HCT116 (cell line): Measurements from ENCODE around the gene ACTG1. TPM values are rescaled to one million over a fixed set of nuclear protein-coding genes. Genes with fewer than 3 reads are reported as not detected.

Experiments
- ATAC-seq: fragments of 200-7000 bp; cut with Tn5 transposase; 2 replicates; pipeline ENCODE4 v1.9.1; 2020; ENCODE audit warnings: mild to moderate bottlenecking, moderate library complexity
- BruUV-seq: library from RNA; stranded (reverse); fragments of 400-500 nt; replicated peaks from 2 replicates; lab custom pipeline; 2021; lab: Mats Ljungman, UMichigan
- CTCF ChIA-PET: fragments of 300-600 bp; sonication (Branson Sonifier 250); formaldehyde crosslinking; loops from one replicate; lab custom pipeline; 2021; ENCODE audit warnings: antibody characterized with exemption; lab: Charles Lee
- POLR2A ChIA-PET: fragments of 300-600, 350-600 bp; sonication (Branson Sonifier 250); formaldehyde crosslinking; loops from one replicate; lab custom pipeline; 2021; ENCODE audit warnings: antibody characterized with exemption; lab: Charles Lee
- RAD21 ChIA-PET, 2 experiments: fragments of 300-600 bp; sonication (Branson Sonifier 250); formaldehyde crosslinking; loops; one replicate each; lab custom pipeline; 2023; ENCODE audit warnings: low total read pairs in 2 of 2; ENCODE audit not compliant: uncharacterized antibody in 2 of 2, unreplicated experiment in 2 of 2, low non-redundant PET in 1 of 2; lab: Charles Lee
- DNase-seq: peaks from one replicate; pipeline ENCODE4 v3.0.0-alpha.2; 2010; ENCODE audit warnings: low read depth, low spot score
- H2AFZ ChIP-seq: fragments of 200-600 bp; shearing (Covaris generic), sonication (generic); 2 replicates; pipeline ENCODE4 v1.6.1; 2017; ENCODE audit warnings: low read depth, mixed run types, mixed read lengths, antibody characterized with exemption, low read length; ENCODE audit not compliant: poor library complexity, severe bottlenecking
- H3K27ac ChIP-seq: 2 replicates; pipeline ENCODE4 v1.5.1; 2012; ENCODE audit warnings: low read depth, low read length
- H3K27me3 ChIP-seq: fragments of 200-600 bp; sonication (generic); 2 replicates; pipeline ENCODE4 v1.6.1; 2016; ENCODE audit warnings: mixed run types, low read length, mixed read lengths; ENCODE audit not compliant: insufficient read depth
- H3K36me3 ChIP-seq, 2 experiments: fragments of 200-500 bp in 1 of 2; fragments of 200-600 bp in 1 of 2; sonication (Bioruptor generic) in 1 of 2; sonication (generic) in 1 of 2; 2 replicates each; pipeline versions ENCODE4 v1.5.1 to v1.6.1; 2014 to 2016; ENCODE audit warnings: low read length in 2 of 2, inconsistent platforms in 1 of 2, mixed read lengths in 1 of 2, mixed run types in 1 of 2; ENCODE audit not compliant: insufficient read depth in 2 of 2, control insufficient read depth in 1 of 2
- H3K4me1 ChIP-seq, 2 experiments: fragments of 200-600 bp in 1 of 2; sonication (generic) in 1 of 2; 2 replicates each; pipeline versions ENCODE4 v1.5.1 to v1.6.1; 2012 to 2017; ENCODE audit warnings: low read length in 2 of 2, inconsistent platforms in 1 of 2, mild to moderate bottlenecking in 1 of 2, mixed read lengths in 1 of 2, mixed run types in 1 of 2, moderate library complexity in 1 of 2; ENCODE audit not compliant: insufficient read depth in 2 of 2, control insufficient read depth in 1 of 2
- H3K4me2 ChIP-seq: fragments of 200-600 bp; sonication (generic); 2 replicates; pipeline ENCODE4 v1.6.1; 2017; ENCODE audit warnings: mixed run types, low read length, mixed read lengths
- H3K4me3 ChIP-seq, 2 experiments: fragments of 200-600 bp in 1 of 2; sonication (generic) in 1 of 2; replicated peaks in 1 of 2; 2 replicates each; pipeline ENCODE4 v1.5.1; 2011 to 2016; ENCODE audit warnings: low read length in 2 of 2, control low read depth in 1 of 2, low read depth in 1 of 2, mild to moderate bottlenecking in 1 of 2, mixed read lengths in 1 of 2, mixed run types in 1 of 2
- H3K79me2 ChIP-seq: fragments of 200-600 bp; sonication (generic); 2 replicates; pipeline ENCODE4 v1.6.1; 2017; ENCODE audit warnings: mild to moderate bottlenecking, mixed run types, low read length, moderate library complexity, mixed read lengths; ENCODE audit not compliant: insufficient read depth
- H3K9ac ChIP-seq: fragments of 200-600 bp; sonication (generic); 2 replicates; pipeline ENCODE4 v1.6.1; 2016; ENCODE audit warnings: low read length, mixed read lengths
- H3K9me2 ChIP-seq: fragments of 200-600 bp; sonication (generic), shearing (Covaris generic); 2 replicates; pipeline ENCODE4 v1.6.1; 2017; ENCODE audit warnings: mixed run types, mild to moderate bottlenecking, moderate library complexity; ENCODE audit not compliant: insufficient read depth
- H3K9me3 ChIP-seq, 2 experiments: fragments of 200-500 bp in 1 of 2; fragments of 200-600 bp in 1 of 2; sonication (Bioruptor generic) in 1 of 2; sonication (generic) in 1 of 2; 2 replicates each; pipeline ENCODE4 v1.6.1; 2014 to 2017; ENCODE audit warnings: low read length in 2 of 2, mixed read lengths in 2 of 2, inconsistent platforms in 1 of 2, low read depth in 1 of 2, mild to moderate bottlenecking in 1 of 2, mixed run types in 1 of 2, moderate library complexity in 1 of 2; ENCODE audit not compliant: control insufficient read depth in 1 of 2, insufficient read depth in 1 of 2
- H4K20me1 ChIP-seq: fragments of 200-600 bp; sonication (generic), shearing (Covaris generic); 2 replicates; pipeline ENCODE4 v1.6.1; 2017; ENCODE audit warnings: mixed run types, mild to moderate bottlenecking, moderate library complexity; ENCODE audit not compliant: insufficient read depth
- CEBPB ChIP-seq: IDR thresholded peaks from 2 replicates; pipeline ENCODE4 v1.6.1; 2012; ENCODE audit warnings: low read depth
- EGR1 ChIP-seq: IDR thresholded peaks from 2 replicates; pipeline ENCODE4 v1.6.1; 2012; ENCODE audit warnings: low read depth
- ELF1 ChIP-seq: IDR thresholded peaks from 2 replicates; pipeline ENCODE4 v1.6.1; 2012; ENCODE audit warnings: low read depth, borderline replicate concordance
- EZH2 ChIP-seq: fragments of 200-600 bp; sonication (generic); IDR thresholded peaks from 2 replicates; pipeline ENCODE4 v1.6.1; 2017; ENCODE audit warnings: antibody characterized with exemption, mixed run types
- POLR2A ChIP-seq: IDR thresholded peaks from 2 replicates; pipeline ENCODE4 v1.7.0; 2011; ENCODE audit warnings: borderline replicate concordance; ENCODE audit not compliant: insufficient read depth, insufficient read length; ENCODE audit errors: extremely low read depth
- POLR2AphosphoS5 ChIP-seq: IDR thresholded peaks from 2 replicates; pipeline ENCODE4 v1.6.1; 2011; ENCODE audit warnings: mild to moderate bottlenecking, low read depth, low read length, moderate library complexity
- RAD21 ChIP-seq: IDR thresholded peaks from 2 replicates; pipeline ENCODE4 v1.6.1; 2012; ENCODE audit warnings: low read depth, mild to moderate bottlenecking
- REST ChIP-seq: IDR thresholded peaks from 2 replicates; pipeline ENCODE4 v1.6.1; 2012; ENCODE audit warnings: low read depth
- SIN3A ChIP-seq: IDR thresholded peaks from 2 replicates; pipeline ENCODE4 v1.6.1; 2012; ENCODE audit warnings: low read depth
- SP1 ChIP-seq: IDR thresholded peaks from 2 replicates; pipeline ENCODE4 v1.6.1; 2012; ENCODE audit warnings: low read depth
- ZFX ChIP-seq: fragments of 450-650 bp; IDR thresholded peaks from 2 replicates; pipeline ENCODE4 v1.6.1; 2017
- intact Hi-C: fragments of 100-400 bp; cut with micrococcal nuclease; formaldehyde crosslinking; loops from 2 replicates; pipeline ENCODE4 v1.10.0; 2022
- total RNA-seq: library from RNA; stranded (reverse); gene quantifications from one replicate; pipeline ENCODE4 v1.2.1, GENCODE V29; 2021; ENCODE audit not compliant: unreplicated experiment
- TF ChIP-seq, protein P1 (sequence below), 3 experiments: fragments of 200-600 bp in 1 of 3; sonication (generic) in 1 of 3; IDR thresholded peaks in 2 of 3; conservative IDR thresholded peaks in 1 of 3; 2 replicates each; pipeline ENCODE4 v1.5.1; 2012 to 2017; ENCODE audit warnings: low read depth in 2 of 3, low read length in 2 of 3, antibody characterized with exemption in 1 of 3, borderline replicate concordance in 1 of 3, control low read depth in 1 of 3, mild to moderate bottlenecking in 1 of 3, mixed read lengths in 1 of 3, mixed run types in 1 of 3, moderate library complexity in 1 of 3; ENCODE audit not compliant: insufficient read depth in 1 of 3
- TF ChIP-seq, protein P2 (sequence below): IDR thresholded peaks from 2 replicates; pipeline ENCODE4 v1.6.1; 2012
- TF ChIP-seq, protein P3 (sequence below): IDR thresholded peaks from 2 replicates; pipeline ENCODE4 v1.6.1; 2012

The ACTG1 gene
- total RNA-seq, 1 experiment from 2014 or later = 6,223 TPM

DNA sequence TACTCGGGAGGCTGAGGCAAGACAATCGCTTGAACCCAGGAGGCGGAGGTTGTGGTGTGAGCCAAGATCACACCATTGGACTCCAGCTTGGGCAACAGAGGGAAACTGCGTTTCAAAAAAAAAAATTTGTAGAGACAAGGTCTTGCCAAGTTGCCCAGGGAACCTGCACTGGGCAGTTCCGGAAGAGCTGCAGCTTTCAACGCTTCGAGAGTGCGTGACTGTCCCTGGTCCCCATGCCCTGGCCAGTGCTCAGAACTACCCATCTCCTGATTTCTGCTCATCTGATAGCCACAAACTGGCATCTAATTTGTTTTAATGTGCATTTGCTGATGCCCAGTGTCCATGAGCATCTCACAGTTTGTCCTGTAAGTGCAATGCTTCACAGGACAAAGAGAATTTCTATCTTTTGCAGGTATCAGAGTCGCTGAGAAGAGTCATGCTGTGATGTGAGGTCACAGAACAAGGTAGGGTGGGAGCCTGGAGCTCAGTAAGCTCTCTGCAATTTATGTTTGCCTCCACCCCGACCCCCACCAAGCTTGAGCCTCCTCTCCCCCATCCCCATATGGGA, 3.9 kb downstream of the ACTG1 start:
- no peak overlapping the region for H3K4me3 ChIP-seq

GRCh38 chr17:81503619-81504018, 9.0 kb downstream of the ACTG1 start:
- H3K9me2 ChIP-seq = no peaks in the 10 kb centered on the region
- intact Hi-C loops = no loop called here
- H3K79me2 ChIP-seq = no peaks in the 10 kb centered on the region
- no peak overlapping the region for H3K9ac ChIP-seq
- H3K36me3 ChIP-seq = no peaks in the 10 kb centered on the region
- ATAC-seq = no peak
- H3K4me3 ChIP-seq = no peak overlapping the region
- TF ChIP-seq ZFX (no peak), CEBPB (no peak), ELF1 (no peak), RAD21 (no peak), POLR2A (no peak), EGR1 (no peak), REST (no peak), POLR2AphosphoS5 (no peak), EZH2 (no peak)
- TF ChIP-seq, protein P1, sequence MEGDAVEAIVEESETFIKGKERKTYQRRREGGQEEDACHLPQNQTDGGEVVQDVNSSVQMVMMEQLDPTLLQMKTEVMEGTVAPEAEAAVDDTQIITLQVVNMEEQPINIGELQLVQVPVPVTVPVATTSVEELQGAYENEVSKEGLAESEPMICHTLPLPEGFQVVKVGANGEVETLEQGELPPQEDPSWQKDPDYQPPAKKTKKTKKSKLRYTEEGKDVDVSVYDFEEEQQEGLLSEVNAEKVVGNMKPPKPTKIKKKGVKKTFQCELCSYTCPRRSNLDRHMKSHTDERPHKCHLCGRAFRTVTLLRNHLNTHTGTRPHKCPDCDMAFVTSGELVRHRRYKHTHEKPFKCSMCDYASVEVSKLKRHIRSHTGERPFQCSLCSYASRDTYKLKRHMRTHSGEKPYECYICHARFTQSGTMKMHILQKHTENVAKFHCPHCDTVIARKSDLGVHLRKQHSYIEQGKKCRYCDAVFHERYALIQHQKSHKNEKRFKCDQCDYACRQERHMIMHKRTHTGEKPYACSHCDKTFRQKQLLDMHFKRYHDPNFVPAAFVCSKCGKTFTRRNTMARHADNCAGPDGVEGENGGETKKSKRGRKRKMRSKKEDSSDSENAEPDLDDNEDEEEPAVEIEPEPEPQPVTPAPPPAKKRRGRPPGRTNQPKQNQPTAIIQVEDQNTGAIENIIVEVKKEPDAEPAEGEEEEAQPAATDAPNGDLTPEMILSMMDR (IDR thresholded peaks at IDR 0.05 in 2 of 3, conservative IDR thresholded peaks at IDR 0.05 in 1 of 3; ENCODE audit: borderline replicate concordance in 1 of 3, insufficient read depth in 1 of 3, low read depth in 2 of 3, low read length in 2 of 3) = no peak
- TF ChIP-seq, protein P2, sequence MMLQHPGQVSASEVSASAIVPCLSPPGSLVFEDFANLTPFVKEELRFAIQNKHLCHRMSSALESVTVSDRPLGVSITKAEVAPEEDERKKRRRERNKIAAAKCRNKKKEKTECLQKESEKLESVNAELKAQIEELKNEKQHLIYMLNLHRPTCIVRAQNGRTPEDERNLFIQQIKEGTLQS = no peak
- TF ChIP-seq, all 23 proteins: peak for 0
- Histone ChIP-seq H3K4me1 (peaks cover 0 to 12% of the 10 kb centered on the region in 2 experiments; a peak in 1 of 4 replicates), H4K20me1 (no peaks in the 10 kb centered on the region), H3K9me3 (no peaks in the 10 kb centered on the region), H3K27me3 (no peaks in the 10 kb centered on the region), H2AFZ (no peak overlapping the region), H3K27ac (no peak overlapping the region), H3K4me2 (no peak overlapping the region)
- RAD21 ChIA-PET = no interaction called here
- no peak for DNase-seq
- BruUV-seq = no TSS peak
- POLR2A ChIA-PET = interaction anchor here (1.5 kb wide), 1 partner anchor 9 kb away, joined by 4 read pairs; the partner anchor contains the start of gene ACTG1
- CTCF ChIA-PET = no interaction called here

More for the DNA sequence above, 3.9 kb downstream of the ACTG1 start:
- peak; percentile 84 for DNase-seq
- no peaks in the 10 kb centered on the region for H3K27me3 ChIP-seq
- H3K4me1 ChIP-seq = peaks cover 11 to 42% of the 10 kb centered on the region in 2 experiments; a peak in 3 of 4 replicates
- ChIA-PET CTCF (interaction anchor here (0.7 to 2.7 kb wide), 2 partner anchors 24 to 520 kb away, joined by 3 to 9 read pairs; no protein-coding TSS in a partner anchor), POLR2A (interaction anchor here (0.6 to 4.3 kb wide), 15 partner anchors 9 to 366 kb away, joined by 3 to 42 read pairs (median 5); partner anchors contain the start of gene FAAP100), RAD21 (no interaction called here)
- no peak overlapping the region for H2AFZ ChIP-seq
- H3K9ac ChIP-seq = peak overlapping the region; percentile 90; the same call in 1 of the 2 replicates
- H3K9me3 ChIP-seq = no peaks in the 10 kb centered on the region
- H3K4me2 ChIP-seq = peak overlapping the region; percentile 99
- TF ChIP-seq SIN3A (no peak), POLR2AphosphoS5 (peak; percentile 7; the same call in 1 of the 2 replicates), SP1 (no peak)
- TF ChIP-seq, protein P3, sequence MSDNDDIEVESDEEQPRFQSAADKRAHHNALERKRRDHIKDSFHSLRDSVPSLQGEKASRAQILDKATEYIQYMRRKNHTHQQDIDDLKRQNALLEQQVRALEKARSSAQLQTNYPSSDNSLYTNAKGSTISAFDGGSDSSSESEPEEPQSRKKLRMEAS = no peak
- H3K79me2 ChIP-seq = peaks cover 42% of the 10 kb centered on the region
- H3K36me3 ChIP-seq = peaks cover 19 to 34% of the 10 kb centered on the region in 2 experiments
- peaks cover 35% of the 10 kb centered on the region; the same call in 1 of the 2 replicates for H4K20me1 ChIP-seq
- no peaks in the 10 kb centered on the region for H3K9me2 ChIP-seq
- ATAC-seq = peak; percentile 23
- no TSS peak for BruUV-seq
- intact Hi-C loops = no loop called here
- peak overlapping the region; percentile 15; the same call in 1 of the 2 replicates for H3K27ac ChIP-seq
